ENCODE measurements around the gene TMEM41B. TPM values are rescaled to one million over a fixed set of nuclear protein-coding genes. Genes with fewer than 3 reads are reported as not detected.
A peak's percentile ranks its signal among the peaks of the same experiment; 100 is the strongest.
"Not testable (repeated sequence)": the region's sequence is repeated elsewhere in the genome, so short reads cannot be mapped to it uniquely, and the experiment has no call there.

TMEM41B gene
- total and polyA plus RNA-seq, 8 donors, result 36.5 to 77.1 (median 44.3) TPM

DNA sequence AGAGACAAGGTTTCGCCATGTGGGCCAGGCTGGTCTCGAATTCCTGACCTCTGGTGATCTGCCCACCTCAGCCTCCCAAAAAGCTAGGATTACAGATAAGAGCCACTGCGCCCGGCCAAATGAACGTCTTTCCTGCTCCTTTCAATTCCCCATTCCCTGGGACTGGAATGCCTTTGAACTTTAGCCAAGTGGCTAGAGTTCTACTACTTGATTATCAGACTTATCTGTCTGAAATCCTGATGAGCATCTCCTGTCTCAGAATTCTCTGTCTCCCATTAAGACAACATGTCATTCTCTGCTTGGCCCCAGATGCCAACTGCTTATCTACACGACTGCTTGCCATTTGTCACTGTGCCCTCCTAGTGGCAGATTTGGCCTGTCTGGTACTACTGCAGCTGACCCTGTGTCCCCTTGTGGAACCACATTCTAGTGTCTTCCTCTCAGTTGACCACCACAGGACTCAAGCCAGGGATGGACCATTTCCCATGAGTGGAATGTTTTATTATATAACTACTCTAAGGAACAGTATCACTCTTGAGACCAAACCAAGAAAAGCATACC, 37.0 kb upstream of the TMEM41B start:
- DNase-seq, result no peak
- Histone ChIP-seq H3K27ac (no peak overlapping the region), H3K4me3 (no peak overlapping the region), H3K9me3 (no peaks in the 10 kb centered on the region), H3K4me1 (no peaks in the 10 kb centered on the region), H3K36me3 (no peaks in the 10 kb centered on the region), H3K27me3 (no peaks in the 10 kb centered on the region)
- TF ChIP-seq, protein P1, sequence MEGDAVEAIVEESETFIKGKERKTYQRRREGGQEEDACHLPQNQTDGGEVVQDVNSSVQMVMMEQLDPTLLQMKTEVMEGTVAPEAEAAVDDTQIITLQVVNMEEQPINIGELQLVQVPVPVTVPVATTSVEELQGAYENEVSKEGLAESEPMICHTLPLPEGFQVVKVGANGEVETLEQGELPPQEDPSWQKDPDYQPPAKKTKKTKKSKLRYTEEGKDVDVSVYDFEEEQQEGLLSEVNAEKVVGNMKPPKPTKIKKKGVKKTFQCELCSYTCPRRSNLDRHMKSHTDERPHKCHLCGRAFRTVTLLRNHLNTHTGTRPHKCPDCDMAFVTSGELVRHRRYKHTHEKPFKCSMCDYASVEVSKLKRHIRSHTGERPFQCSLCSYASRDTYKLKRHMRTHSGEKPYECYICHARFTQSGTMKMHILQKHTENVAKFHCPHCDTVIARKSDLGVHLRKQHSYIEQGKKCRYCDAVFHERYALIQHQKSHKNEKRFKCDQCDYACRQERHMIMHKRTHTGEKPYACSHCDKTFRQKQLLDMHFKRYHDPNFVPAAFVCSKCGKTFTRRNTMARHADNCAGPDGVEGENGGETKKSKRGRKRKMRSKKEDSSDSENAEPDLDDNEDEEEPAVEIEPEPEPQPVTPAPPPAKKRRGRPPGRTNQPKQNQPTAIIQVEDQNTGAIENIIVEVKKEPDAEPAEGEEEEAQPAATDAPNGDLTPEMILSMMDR (IDR thresholded peaks at IDR 0.05), result no peak
- ATAC-seq, result no peak
- intact Hi-C loops (cut with DNase I), result no loop called here

DNA sequence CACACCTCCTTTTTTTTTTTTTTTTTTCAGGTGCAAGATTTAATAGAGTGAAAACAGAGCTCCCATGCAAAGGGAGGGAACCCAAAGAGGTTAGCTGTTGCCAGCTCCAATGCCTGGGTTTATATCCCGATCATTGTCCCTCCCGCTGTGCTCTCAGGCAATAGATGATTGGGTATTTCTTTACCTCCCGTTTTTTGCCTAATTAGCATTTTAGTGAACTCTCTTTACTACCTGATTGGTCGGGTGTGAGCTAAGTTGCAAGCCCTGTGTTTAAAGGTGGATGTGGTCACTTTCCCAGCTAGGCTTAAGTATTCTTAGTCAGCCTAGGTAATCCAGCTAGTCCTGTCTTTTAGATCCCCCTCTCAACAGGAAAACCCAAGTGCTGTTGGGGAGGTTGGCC, 33.4 kb upstream of the TMEM41B start:
- H3K9me3 ChIP-seq; H3K36me3 ChIP-seq; H3K4me1 ChIP-seq; H3K27ac ChIP-seq; intact Hi-C loops (cut with DNase I); H3K4me3 ChIP-seq; H3K27me3 ChIP-seq; ATAC-seq; DNase-seq: not testable (repeated sequence)

DNA sequence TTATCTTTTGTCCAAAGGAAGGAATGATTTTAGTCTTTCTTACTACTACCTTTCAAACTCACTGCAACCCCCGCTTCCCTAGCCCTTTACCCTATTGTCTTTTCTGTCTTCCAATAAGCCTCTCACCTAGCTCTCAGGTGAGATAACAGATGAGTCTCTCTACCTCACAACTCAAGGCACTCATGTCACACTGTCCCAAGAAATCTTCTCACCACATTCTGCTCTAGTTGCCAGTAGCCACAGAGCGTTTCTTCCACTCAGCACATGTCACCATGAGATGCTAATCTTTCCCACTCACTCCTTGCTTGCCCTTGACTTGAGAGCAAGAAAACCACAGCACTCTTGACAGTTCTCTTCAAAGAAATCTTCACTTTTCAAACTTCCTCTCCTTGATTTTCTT, 32.7 kb upstream of the TMEM41B start:
- no peaks in the 10 kb centered on the region for H3K27me3 ChIP-seq
- no peaks in the 10 kb centered on the region for H3K36me3 ChIP-seq
- intact Hi-C loops (cut with DNase I), result no loop called here
- DNase-seq, result peak in 1 of 4 donors; percentile 10
- no peak overlapping the region for H3K27ac ChIP-seq
- TF ChIP-seq, protein P1 (IDR thresholded peaks at IDR 0.05), result no peak
- H3K4me3 ChIP-seq, result no peak overlapping the region
- H3K9me3 ChIP-seq, result no peaks in the 10 kb centered on the region
- no peaks in the 10 kb centered on the region for H3K4me1 ChIP-seq
- peak; percentile 81 for ATAC-seq

DNA sequence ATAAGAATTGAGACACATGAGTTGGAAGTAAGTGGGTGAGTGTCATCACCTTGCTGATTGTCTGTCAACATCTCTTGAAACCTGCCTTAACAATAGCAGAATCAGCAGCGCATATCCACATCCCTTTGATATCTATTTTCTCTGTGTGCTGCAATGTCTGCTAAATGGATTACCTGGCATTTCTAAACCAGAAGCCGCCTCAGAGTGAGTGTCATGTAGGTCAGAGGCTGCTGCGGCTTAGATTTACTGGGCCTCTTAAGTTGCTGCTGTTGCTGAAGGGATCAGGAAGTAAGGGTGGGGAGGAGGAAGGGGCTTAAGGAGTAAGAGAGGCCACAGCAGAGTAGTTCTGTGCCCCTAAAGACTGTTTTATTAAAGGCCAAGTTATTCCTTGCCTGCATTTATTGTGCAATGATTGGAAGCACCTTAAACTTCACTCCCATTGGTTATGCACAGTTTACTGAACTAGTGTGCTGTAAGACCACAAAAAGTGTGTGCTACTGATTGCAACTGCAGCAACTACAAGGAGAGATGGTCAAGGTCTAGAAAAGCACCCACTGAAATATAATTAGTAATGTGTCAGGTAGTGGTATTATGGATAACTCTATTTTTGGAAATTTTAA, 29.8 kb upstream of the TMEM41B start:
- ATAC-seq (peak; percentile 46), DNase-seq (no peak)
- intact Hi-C loops (cut with DNase I), result no loop called here
- H3K4me3 ChIP-seq, result no peak overlapping the region
- TF ChIP-seq, protein P1 (IDR thresholded peaks at IDR 0.05), result no peak
- no peak overlapping the region for H3K27ac ChIP-seq
- H3K36me3 ChIP-seq, result no peaks in the 10 kb centered on the region
- no peaks in the 10 kb centered on the region for H3K4me1 ChIP-seq
- H3K27me3 ChIP-seq, result no peaks in the 10 kb centered on the region
- no peaks in the 10 kb centered on the region for H3K9me3 ChIP-seq

DNA sequence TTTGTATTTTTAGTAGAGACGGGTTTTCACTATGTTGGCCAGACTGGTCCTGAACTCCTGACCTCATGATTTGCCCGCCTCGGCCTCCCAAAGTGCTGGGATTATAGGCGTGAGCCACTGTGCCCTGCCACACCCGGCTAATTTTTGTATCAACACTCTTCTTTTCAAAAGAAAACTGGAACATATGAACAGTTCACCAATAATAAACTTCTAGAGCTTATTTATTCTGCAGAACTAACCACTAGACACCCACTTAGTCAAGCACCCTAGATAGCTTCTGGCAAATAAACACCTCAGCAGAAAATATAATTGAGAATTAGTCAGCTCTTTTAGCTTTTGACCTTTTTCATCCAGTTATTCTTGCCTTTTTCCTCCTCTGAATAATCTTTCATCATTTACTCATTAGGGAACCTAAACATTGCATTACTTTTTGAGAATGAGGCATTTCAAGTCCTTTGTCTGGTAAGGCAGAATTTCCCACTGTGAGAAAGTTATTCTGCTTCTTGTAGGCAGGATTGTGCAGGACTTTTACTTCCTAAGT, 27.3 kb upstream of the TMEM41B start:
- Histone ChIP-seq H3K27ac (no peak overlapping the region), H3K4me3 (no peak overlapping the region), H3K36me3 (no peaks in the 10 kb centered on the region), H3K9me3 (no peaks in the 10 kb centered on the region), H3K27me3 (no peaks in the 10 kb centered on the region), H3K4me1 (no peaks in the 10 kb centered on the region)
- ATAC-seq, result peak; percentile 89
- peak in 1 of 4 donors; percentile 28 for DNase-seq
- intact Hi-C loops (cut with DNase I), result no loop called here
- TF ChIP-seq, protein P1 (IDR thresholded peaks at IDR 0.05), result no peak

All from left lung (tissue), 10 donors.